ENCODE measurements around the gene RPN1. TPM values are rescaled to one million over a fixed set of nuclear protein-coding genes. Genes with fewer than 3 reads are reported as not detected.
"Not testable (repeated sequence)": the region's sequence is repeated elsewhere in the genome, so short reads cannot be mapped to it uniquely, and the experiment has no call there.

The RPN1 gene
- total and polyA plus RNA-seq, 4 donors: 64.5 to 133 (median 105) TPM

DNA sequence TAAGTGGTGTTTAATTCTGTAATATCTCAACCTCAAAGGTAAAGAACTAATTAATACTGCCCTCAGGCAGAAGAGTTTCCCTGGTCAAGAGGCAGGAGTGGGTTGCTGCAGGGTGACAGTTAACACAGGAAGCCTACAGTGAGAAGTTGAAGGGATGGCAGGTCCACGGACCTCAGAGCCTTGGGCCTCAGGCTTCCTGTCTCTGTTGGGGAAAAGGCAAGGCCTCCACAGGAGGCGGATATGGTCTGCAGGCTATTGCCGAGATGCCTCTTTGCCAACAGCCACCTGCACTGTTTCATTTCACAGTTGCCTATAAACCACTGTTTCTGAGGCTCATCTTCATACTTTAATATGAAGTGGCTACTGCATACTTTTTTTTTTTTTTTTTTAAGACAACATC lies 33.3 kb upstream of the RPN1 start:
- Histone ChIP-seq H3K27me3 (ENCODE audit: control insufficient read depth in 1 of 2, insufficient read depth in 2 of 2, low read length in 1 of 2) (no peaks in the 10 kb centered on the region), H3K4me1 (ENCODE audit: control insufficient read depth in 1 of 2, insufficient read depth in 2 of 2, low read length in 2 of 2) (no peaks in the 10 kb centered on the region), H3K27ac (ENCODE audit: low read depth in 1 of 2, low read length in 2 of 2) (no peak overlapping the region), H3K4me3 (ENCODE audit: low read length in 2 of 2) (no peak overlapping the region), H3K36me3 (ENCODE audit: control insufficient read depth in 1 of 2, insufficient read depth in 2 of 2, low read length in 1 of 2) (no peaks in the 10 kb centered on the region), H3K9me3 (ENCODE audit: control insufficient read depth, low read length) (no peaks in the 10 kb centered on the region)
- ATAC-seq (ENCODE audit: low FRiP score) (no peak), DNase-seq (peak in 1 of 2 donors; percentile 23)
- intact Hi-C loops (cut with DNase I): loop anchor here in 1 of 2 donors (5.0 kb wide), 1 partner anchor 163 kb away; no protein-coding TSS in a partner anchor
- 71 to 78% methylated on average over 3 of the region's 3 CpGs for WGBS, 2 donors

DNA sequence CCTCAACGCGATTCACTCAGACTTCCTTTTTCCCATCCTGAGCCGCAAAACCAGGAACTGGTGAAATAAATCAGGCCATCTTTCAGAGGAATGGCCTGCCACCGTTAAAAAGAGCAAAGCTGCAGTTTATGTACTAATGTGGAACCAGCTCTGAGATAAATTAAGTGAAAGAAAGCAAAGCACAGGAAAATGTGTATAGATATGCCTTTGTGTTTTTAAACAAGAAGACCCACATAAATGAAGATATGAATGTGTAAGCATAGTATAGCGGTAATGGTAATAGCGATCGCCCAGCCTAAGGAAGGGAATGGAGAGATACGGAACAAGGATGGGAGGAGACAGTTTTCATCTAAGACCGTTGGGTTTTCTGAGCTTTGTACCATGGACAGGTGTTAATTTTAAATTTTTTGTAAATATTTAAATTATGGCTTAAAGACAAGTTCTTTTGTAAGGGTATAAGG lies 30.8 kb upstream of the RPN1 start:
- peak overlapping the region in 1 of 2 donors; percentile 65 for H3K27ac ChIP-seq (ENCODE audit: low read depth in 1 of 2, low read length in 2 of 2)
- intact Hi-C loops (cut with DNase I): loop anchor here (2.0 to 5.0 kb wide), 3 partner anchors 45 to 166 kb away; partner anchors contain the start of gene RAB7A (in 1 of the 2)

DNA sequence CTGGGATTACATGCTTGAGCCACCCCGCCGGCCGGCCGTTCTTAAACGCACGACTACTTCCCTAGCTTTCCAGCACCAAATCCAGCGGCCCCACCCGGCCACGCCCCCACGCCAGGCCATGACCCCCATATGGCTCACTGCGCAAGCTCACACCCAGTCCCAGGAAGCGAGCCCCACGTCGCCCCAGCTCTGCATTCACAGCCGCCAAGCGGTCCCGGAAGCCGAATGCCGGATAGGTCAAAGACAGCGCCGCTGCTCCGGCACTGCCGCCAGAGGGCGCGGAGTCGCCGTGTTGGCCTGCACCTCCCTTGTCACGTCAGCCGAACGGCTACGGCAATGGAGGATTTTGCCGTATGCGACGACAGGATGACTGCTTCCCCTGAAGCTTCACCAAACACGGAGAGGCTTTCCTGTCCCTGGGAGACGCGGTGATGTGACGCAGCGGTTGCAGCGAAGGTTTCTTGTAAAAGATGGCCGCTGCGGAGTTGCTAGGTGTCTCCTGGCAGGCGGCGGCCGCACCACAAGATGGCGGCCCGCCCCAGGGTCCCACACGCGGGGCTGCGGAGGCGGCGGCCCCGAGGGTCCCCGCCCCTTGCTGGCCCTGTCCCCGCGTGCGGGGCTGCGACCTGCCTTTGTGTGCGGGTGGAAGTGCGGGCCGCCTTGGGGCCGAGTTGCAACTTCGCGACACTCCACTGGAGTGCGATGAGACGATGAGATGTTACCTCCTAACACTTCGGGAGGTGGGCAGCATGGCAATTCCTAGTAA lies 30.2 kb upstream of the RPN1 start:
- 0 to 1% methylated on average over 67 of the region's 67 CpGs for WGBS, 2 donors
- H3K27ac ChIP-seq (ENCODE audit: low read depth in 1 of 2, low read length in 2 of 2): peak overlapping the region; percentile 65 to 70
- ATAC-seq (ENCODE audit: low FRiP score) (peak; percentile 100), DNase-seq (peak; percentile 100)
- H3K4me3 ChIP-seq (ENCODE audit: low read length in 2 of 2): peak overlapping the region; percentile 30 to 58
- no peaks in the 10 kb centered on the region for H3K4me1 ChIP-seq (ENCODE audit: control insufficient read depth in 1 of 2, insufficient read depth in 2 of 2, low read length in 2 of 2)
- intact Hi-C loops (cut with DNase I): loop anchor here (2.0 to 5.0 kb wide), 3 partner anchors 46 to 167 kb away; partner anchors contain the start of gene RAB7A (in 1 of the 2)
- H3K27me3 ChIP-seq (ENCODE audit: control insufficient read depth in 1 of 2, insufficient read depth in 2 of 2, low read length in 1 of 2): no peaks in the 10 kb centered on the region
- H3K9me3 ChIP-seq (ENCODE audit: control insufficient read depth, low read length): no peaks in the 10 kb centered on the region
- no peaks in the 10 kb centered on the region for H3K36me3 ChIP-seq (ENCODE audit: control insufficient read depth in 1 of 2, insufficient read depth in 2 of 2, low read length in 1 of 2)

More for the DNA sequence above, 30.8 kb upstream of the RPN1 start:
- ATAC-seq (ENCODE audit: low FRiP score) (no peak), DNase-seq (no peak)
- no peaks in the 10 kb centered on the region for H3K4me1 ChIP-seq (ENCODE audit: control insufficient read depth in 1 of 2, insufficient read depth in 2 of 2, low read length in 2 of 2)
- no peaks in the 10 kb centered on the region for H3K9me3 ChIP-seq (ENCODE audit: control insufficient read depth, low read length)
- WGBS, 2 donors: 44 to 46% methylated on average over 9 of the region's 9 CpGs
- no peaks in the 10 kb centered on the region for H3K36me3 ChIP-seq (ENCODE audit: control insufficient read depth in 1 of 2, insufficient read depth in 2 of 2, low read length in 1 of 2)
- peak overlapping the region; percentile 30 to 58 for H3K4me3 ChIP-seq (ENCODE audit: low read length in 2 of 2)
- H3K27me3 ChIP-seq (ENCODE audit: control insufficient read depth in 1 of 2, insufficient read depth in 2 of 2, low read length in 1 of 2): no peaks in the 10 kb centered on the region

DNA sequence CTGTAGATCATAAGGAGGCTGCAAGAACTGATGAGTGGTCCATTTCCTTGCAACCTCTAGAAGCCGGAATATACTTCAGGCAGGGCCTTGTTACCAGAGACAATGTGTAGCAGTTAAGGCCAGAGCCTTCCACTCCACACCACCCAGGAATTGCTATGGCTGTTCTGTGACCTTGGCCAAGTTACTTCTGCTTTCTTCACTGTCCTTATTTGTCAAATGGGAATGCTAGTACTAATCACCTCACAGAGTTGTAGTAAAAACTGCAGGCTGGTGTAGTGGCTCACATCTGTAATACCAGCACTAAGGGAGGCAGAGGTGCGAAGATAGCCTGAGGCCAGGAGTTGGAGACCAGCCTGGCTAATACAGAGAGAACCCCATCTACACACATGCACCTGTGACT lies 28.7 kb upstream of the RPN1 start:
- Histone ChIP-seq H3K9me3 (ENCODE audit: control insufficient read depth, low read length) (no peaks in the 10 kb centered on the region), H3K4me3 (ENCODE audit: low read length in 2 of 2) (no peak overlapping the region), H3K27me3 (ENCODE audit: control insufficient read depth in 1 of 2, insufficient read depth in 2 of 2, low read length in 1 of 2) (no peaks in the 10 kb centered on the region), H3K4me1 (ENCODE audit: control insufficient read depth in 1 of 2, insufficient read depth in 2 of 2, low read length in 2 of 2) (no peaks in the 10 kb centered on the region), H3K27ac (ENCODE audit: low read depth in 1 of 2, low read length in 2 of 2) (no peak overlapping the region), H3K36me3 (ENCODE audit: control insufficient read depth in 1 of 2, insufficient read depth in 2 of 2, low read length in 1 of 2) (no peaks in the 10 kb centered on the region)
- ATAC-seq (ENCODE audit: low FRiP score) (no peak), DNase-seq (no peak)
- intact Hi-C loops (cut with DNase I): no loop called here
- WGBS, 2 donors: 95% methylated on average over 2 of the region's 2 CpGs

DNA sequence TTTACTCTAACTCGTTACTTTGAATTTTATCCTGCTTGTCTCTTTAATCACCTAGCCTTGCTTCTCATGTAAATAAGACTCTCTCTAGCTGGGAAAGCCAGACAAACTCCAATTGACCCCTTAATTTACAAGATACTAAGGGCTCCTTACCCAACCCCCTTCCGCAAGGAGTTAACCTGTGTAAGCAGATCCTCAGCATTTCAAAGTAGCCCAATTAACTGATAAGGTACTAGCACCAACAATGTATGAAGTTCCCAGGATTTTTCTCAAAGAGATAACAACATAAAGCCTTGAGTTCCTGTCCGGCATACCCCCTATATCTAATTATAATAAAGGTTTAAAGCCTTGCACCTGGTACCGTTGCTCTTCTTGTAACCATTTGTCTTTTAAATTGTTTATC lies 25.2 kb upstream of the RPN1 start:
- H3K4me1 ChIP-seq (ENCODE audit: control insufficient read depth in 1 of 2, insufficient read depth in 2 of 2, low read length in 2 of 2); H3K9me3 ChIP-seq (ENCODE audit: control insufficient read depth, low read length); intact Hi-C loops (cut with DNase I); ATAC-seq (ENCODE audit: low FRiP score); H3K4me3 ChIP-seq (ENCODE audit: low read length in 2 of 2); DNase-seq; H3K36me3 ChIP-seq (ENCODE audit: control insufficient read depth in 1 of 2, insufficient read depth in 2 of 2, low read length in 1 of 2); H3K27me3 ChIP-seq (ENCODE audit: control insufficient read depth in 1 of 2, insufficient read depth in 2 of 2, low read length in 1 of 2); H3K27ac ChIP-seq (ENCODE audit: low read depth in 1 of 2, low read length in 2 of 2): not testable (repeated sequence)
- WGBS, 2 donors: 46 to 47% methylated on average over 4 of the region's 4 CpGs

DNA sequence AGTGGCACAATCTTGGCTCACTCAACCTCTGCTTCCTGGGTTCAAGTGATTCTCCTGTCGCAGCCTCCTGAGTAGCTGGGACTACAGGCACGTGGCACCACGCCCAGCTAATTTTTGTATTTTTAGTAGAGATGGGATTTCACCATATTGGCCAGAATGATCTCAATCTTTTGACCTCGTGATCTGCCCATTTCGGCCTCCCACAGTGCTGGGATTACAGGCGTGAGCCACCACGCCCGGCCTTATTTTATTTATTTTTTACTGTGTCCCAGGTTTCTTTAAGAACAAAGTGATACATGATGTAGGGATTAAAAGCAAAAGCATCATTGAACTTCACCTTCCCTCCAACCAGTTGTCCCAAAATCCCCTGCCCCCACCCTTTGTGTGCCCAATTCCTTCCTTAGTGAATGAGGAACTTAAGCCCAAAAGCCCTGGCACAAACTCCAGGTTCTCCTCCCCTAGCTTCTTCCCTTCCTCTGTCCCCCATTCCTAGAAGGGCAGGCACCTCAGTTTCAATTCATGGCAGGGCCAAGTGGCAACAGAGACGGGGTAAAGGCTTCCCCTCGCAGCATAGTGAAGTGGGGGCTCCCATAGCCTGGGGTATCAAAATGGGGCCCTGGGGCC lies 23.7 kb upstream of the RPN1 start:
- intact Hi-C loops (cut with DNase I): no loop called here
- WGBS, 2 donors: 92 to 93% methylated on average over 10 of the region's 10 CpGs
- no peaks in the 10 kb centered on the region for H3K36me3 ChIP-seq (ENCODE audit: control insufficient read depth in 1 of 2, insufficient read depth in 2 of 2, low read length in 1 of 2)

DNA sequence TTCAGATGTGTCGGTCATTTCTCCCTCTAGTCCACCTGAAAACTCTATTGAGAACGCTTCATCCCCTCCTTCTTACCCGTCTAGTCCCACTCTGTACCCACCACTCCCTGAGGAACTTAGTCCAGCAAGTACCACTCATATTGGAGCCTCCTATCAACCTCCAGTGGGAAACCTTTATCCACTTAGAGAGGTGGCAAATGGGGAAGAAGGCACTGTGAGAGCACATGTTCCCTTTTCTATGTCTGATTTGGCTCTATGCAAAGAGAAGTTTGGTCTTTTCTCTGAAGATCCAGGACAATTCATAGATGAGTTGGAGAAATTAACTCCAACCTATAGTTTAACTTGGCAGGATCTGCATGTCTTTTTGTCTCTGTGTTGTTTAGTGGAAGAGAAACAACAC lies 17.0 kb upstream of the RPN1 start:
- Histone ChIP-seq H3K27me3 (ENCODE audit: control insufficient read depth in 1 of 2, insufficient read depth in 2 of 2, low read length in 1 of 2) (no peaks in the 10 kb centered on the region), H3K36me3 (ENCODE audit: control insufficient read depth in 1 of 2, insufficient read depth in 2 of 2, low read length in 1 of 2) (no peaks in the 10 kb centered on the region), H3K4me3 (ENCODE audit: low read length in 2 of 2) (no peak overlapping the region), H3K4me1 (ENCODE audit: control insufficient read depth in 1 of 2, insufficient read depth in 2 of 2, low read length in 2 of 2) (no peaks in the 10 kb centered on the region), H3K27ac (ENCODE audit: low read depth in 1 of 2, low read length in 2 of 2) (no peak overlapping the region), H3K9me3 (ENCODE audit: control insufficient read depth, low read length) (no peaks in the 10 kb centered on the region)
- 78 to 89% methylated on average over 3 of the region's 3 CpGs for WGBS, 2 donors
- no peak for ATAC-seq (ENCODE audit: low FRiP score)
- intact Hi-C loops (cut with DNase I): no loop called here
- DNase-seq: no peak

More for the DNA sequence above, 23.7 kb upstream of the RPN1 start:
- no peaks in the 10 kb centered on the region for H3K9me3 ChIP-seq (ENCODE audit: control insufficient read depth, low read length)
- ATAC-seq (ENCODE audit: low FRiP score): no peak
- H3K4me3 ChIP-seq (ENCODE audit: low read length in 2 of 2): no peak overlapping the region
- no peak overlapping the region for H3K27ac ChIP-seq (ENCODE audit: low read depth in 1 of 2, low read length in 2 of 2)
- no peaks in the 10 kb centered on the region for H3K4me1 ChIP-seq (ENCODE audit: control insufficient read depth in 1 of 2, insufficient read depth in 2 of 2, low read length in 2 of 2)
- DNase-seq: no peak
- no peaks in the 10 kb centered on the region for H3K27me3 ChIP-seq (ENCODE audit: control insufficient read depth in 1 of 2, insufficient read depth in 2 of 2, low read length in 1 of 2)

DNA sequence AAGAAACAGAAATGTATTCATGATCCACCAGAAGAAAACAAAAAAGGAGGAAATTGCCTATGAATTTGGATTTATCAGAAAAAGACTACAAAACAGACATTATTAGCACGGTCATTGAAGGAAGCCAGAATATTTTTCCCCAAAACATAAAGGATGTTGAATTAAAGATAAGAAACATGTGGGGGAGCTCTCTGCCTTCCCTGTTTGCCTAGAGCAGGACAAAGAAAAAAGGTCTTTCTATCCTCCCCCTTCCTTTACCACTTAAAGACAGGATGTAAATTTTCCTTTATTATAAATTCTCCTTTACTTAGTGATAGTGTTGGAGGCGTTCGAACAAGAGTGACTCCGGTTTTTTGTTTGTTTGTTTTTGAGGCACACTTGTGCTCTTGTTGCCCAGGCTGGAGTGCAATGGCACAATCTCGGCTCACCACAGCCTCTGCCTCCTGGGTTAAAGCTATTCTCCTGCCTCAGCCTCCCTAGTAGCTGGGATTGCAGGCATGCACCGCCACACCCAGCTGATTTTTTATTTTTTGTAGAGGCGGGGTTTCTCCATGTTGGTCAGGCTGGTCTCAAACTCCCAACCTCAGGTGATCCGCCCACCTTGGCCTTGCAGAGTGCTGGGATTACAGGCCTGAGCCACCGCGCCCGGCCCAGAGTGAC lies 14.9 kb upstream of the RPN1 start:
- H3K27me3 ChIP-seq (ENCODE audit: control insufficient read depth in 1 of 2, insufficient read depth in 2 of 2, low read length in 1 of 2): no peaks in the 10 kb centered on the region
- WGBS, 2 donors: 63 to 66% methylated on average over 11 of the region's 11 CpGs
- no peaks in the 10 kb centered on the region for H3K36me3 ChIP-seq (ENCODE audit: control insufficient read depth in 1 of 2, insufficient read depth in 2 of 2, low read length in 1 of 2)
- H3K9me3 ChIP-seq (ENCODE audit: control insufficient read depth, low read length): no peaks in the 10 kb centered on the region
- no peak overlapping the region for H3K27ac ChIP-seq (ENCODE audit: low read depth in 1 of 2, low read length in 2 of 2)
- H3K4me1 ChIP-seq (ENCODE audit: control insufficient read depth in 1 of 2, insufficient read depth in 2 of 2, low read length in 2 of 2): no peaks in the 10 kb centered on the region
- no peak overlapping the region for H3K4me3 ChIP-seq (ENCODE audit: low read length in 2 of 2)
- intact Hi-C loops (cut with DNase I): no loop called here
- ATAC-seq (ENCODE audit: low FRiP score) (no peak), DNase-seq (peak in 1 of 2 donors; percentile 14)
